Keratinocyte (primary cell): ENCODE data around the gene LAMA2. TPM values are rescaled to one million over a fixed set of nuclear protein-coding genes. Genes with fewer than 3 reads are reported as not detected.

Source experiments
- DNase-seq: peaks from one replicate; pipeline ENCODE4 v3.0.0-alpha.2; 2011; ENCODE audit warnings: low read depth, missing footprints, low spot score
- FAIRE-seq: peaks from 2 replicates; lab custom pipeline; 2011; peaks lifted over from hg19 to GRCh38; lab: Jason Lieb, UNC
- H2AFZ ChIP-seq: 2 replicates; pipeline ENCODE4 v1.6.0; 2012; ENCODE audit warnings: low read length, control low read depth, inconsistent platforms; ENCODE audit not compliant: control insufficient read depth
- H3K27ac ChIP-seq: 2 replicates; pipeline ENCODE4 v1.5.1; 2011; ENCODE audit warnings: low read length; ENCODE audit not compliant: control insufficient read depth, insufficient read depth
- H3K27me3 ChIP-seq: 3 replicates; pipeline ENCODE4 v1.6.0; 2011; ENCODE audit warnings: low read length; ENCODE audit not compliant: control insufficient read depth, insufficient read depth; ENCODE audit errors: extremely low read depth
- H3K36me3 ChIP-seq, 2 experiments: 2 replicates in 1 of 2; 3 replicates in 1 of 2; pipeline ENCODE4 v1.5.1; 2011; ENCODE audit warnings: low read length in 2 of 2, mild to moderate bottlenecking in 1 of 2; ENCODE audit not compliant: control insufficient read depth in 2 of 2, insufficient read depth in 2 of 2; ENCODE audit errors: extremely low read depth in 1 of 2
- H3K4me1 ChIP-seq: 3 replicates; pipeline ENCODE4 v1.5.1; 2011; ENCODE audit warnings: low read length; ENCODE audit not compliant: control insufficient read depth, insufficient read depth; ENCODE audit errors: extremely low read depth
- H3K4me2 ChIP-seq: 3 replicates; pipeline ENCODE4 v1.6.0; 2011; ENCODE audit warnings: low read depth, low read length; ENCODE audit not compliant: control insufficient read depth, insufficient read depth; ENCODE audit errors: extremely low read depth
- H3K4me3 ChIP-seq, 3 experiments: fragments of 200-600 bp in 1 of 3; sonication (generic) in 1 of 3; 2 replicates in 2 of 3; 3 replicates in 1 of 3; pipeline ENCODE4 v1.5.1; 2011 to 2016; ENCODE audit warnings: low read length in 3 of 3, mild to moderate bottlenecking in 3 of 3, control low read depth in 2 of 3, inconsistent platforms in 1 of 3, low read depth in 1 of 3, mixed read lengths in 1 of 3, mixed run types in 1 of 3, moderate library complexity in 1 of 3; ENCODE audit not compliant: control insufficient read depth in 2 of 3, insufficient read depth in 2 of 3; ENCODE audit errors: extremely low read depth in 1 of 3
- H3K79me2 ChIP-seq: 2 replicates; pipeline ENCODE4 v1.6.0; 2012; ENCODE audit warnings: low read length; ENCODE audit not compliant: control insufficient read depth, insufficient read depth
- H3K9ac ChIP-seq: 3 replicates; pipeline ENCODE4 v1.6.0; 2011; ENCODE audit warnings: low read length; ENCODE audit not compliant: control insufficient read depth, insufficient read depth; ENCODE audit errors: extremely low read depth
- H3K9me1 ChIP-seq: 3 replicates; pipeline ENCODE4 v1.6.0; 2011; ENCODE audit warnings: low read length; ENCODE audit not compliant: control insufficient read depth, insufficient read depth; ENCODE audit errors: extremely low read depth
- H3K9me3 ChIP-seq: 2 replicates; pipeline ENCODE4 v1.5.1; 2012; ENCODE audit warnings: low read depth, low read length; ENCODE audit not compliant: control insufficient read depth
- H4K20me1 ChIP-seq: 3 replicates; pipeline ENCODE4 v1.6.0; 2011; ENCODE audit warnings: low read length; ENCODE audit not compliant: control insufficient read depth, insufficient read depth; ENCODE audit errors: extremely low read depth
- EZH2 ChIP-seq: IDR thresholded peaks from one replicate; pipeline ENCODE4 v1.6.1; 2012; ENCODE audit warnings: inconsistent platforms, mild to moderate bottlenecking, low read length, moderate library complexity
- dilution Hi-C: fragments of 300-500 bp; cut with MboI; formaldehyde crosslinking; loops from one replicate; pipeline ENCODE4 v1.7.0; 2020; ENCODE audit warnings: low sequenced_read_pairs; ENCODE audit not compliant: extremely low pct_ligation_motif_present
- polyA plus RNA-seq, 5 experiments: library from polyadenylated mRNA; depleted of rRNA in 3 of 5; stranded (reverse) in 3 of 5; stranded (forward) in 1 of 5; unstranded in 1 of 5; fragments of >200 nt; gene quantifications; 1 replicate in 1 of 5; 2 replicates in 3 of 5; 3 replicates in 1 of 5; pipeline versions ENCODE4 v1.2.1 to v1.2.3, GENCODE V29; 2011 to 2012; ENCODE audit warnings: missing spikeins in 2 of 5, low read depth in 1 of 5, low replicate concordance in 1 of 5
- TF ChIP-seq, protein P1 (sequence below), 3 experiments: IDR thresholded peaks in 1 of 3; conservative IDR thresholded peaks in 1 of 3; optimal IDR thresholded peaks in 1 of 3; 2 replicates in 2 of 3; 3 replicates in 1 of 3; pipeline versions ENCODE3 to v1.5.1; 2011; ENCODE audit warnings: low read length in 3 of 3, mild to moderate bottlenecking in 3 of 3, moderate library complexity in 2 of 3, control low read depth in 1 of 3, inconsistent platforms in 1 of 3; ENCODE audit not compliant: insufficient read depth in 2 of 3; ENCODE audit errors: extremely low read depth in 1 of 3

The LAMA2 gene
- polyA plus RNA-seq, 1 donor (not counting 4 experiments of a cell fraction or from before 2014, with no cell fraction given): 1.4 TPM

DNA sequence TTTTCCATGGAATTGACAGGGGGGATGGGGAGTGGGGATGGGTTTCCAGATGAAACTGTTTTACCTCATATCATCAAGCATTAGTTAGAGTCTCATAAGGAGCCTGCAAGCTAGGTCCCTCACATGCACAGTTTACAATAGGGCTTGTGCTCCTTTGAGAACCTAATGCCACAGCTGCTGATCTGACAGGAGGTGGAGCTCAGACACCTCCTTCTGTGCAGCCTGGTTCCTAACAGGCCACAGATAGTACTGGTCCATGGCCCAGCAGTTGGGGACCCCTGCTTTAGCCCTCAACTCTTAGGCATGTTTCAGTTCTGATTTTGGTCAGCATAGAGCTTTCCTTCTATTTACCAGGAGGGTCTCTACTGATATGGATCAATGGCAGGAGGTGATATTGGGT, 251.6 kb downstream of the LAMA2 start:
- Histone ChIP-seq H3K9ac (no peak overlapping the region), H3K9me3 (no peaks in the 10 kb centered on the region), H3K27ac (no peak overlapping the region), H3K4me2 (no peak overlapping the region), H3K4me1 (no peaks in the 10 kb centered on the region), H4K20me1 (no peaks in the 10 kb centered on the region), H2AFZ (no peak overlapping the region), H3K4me3 (no peak overlapping the region), H3K79me2 (no peaks in the 10 kb centered on the region), H3K36me3 (no peaks in the 10 kb centered on the region), H3K27me3 (no peaks in the 10 kb centered on the region), H3K9me1 (no peaks in the 10 kb centered on the region)
- dilution Hi-C loops: no loop called here
- TF ChIP-seq EZH2: no peak
- TF ChIP-seq, protein P1, sequence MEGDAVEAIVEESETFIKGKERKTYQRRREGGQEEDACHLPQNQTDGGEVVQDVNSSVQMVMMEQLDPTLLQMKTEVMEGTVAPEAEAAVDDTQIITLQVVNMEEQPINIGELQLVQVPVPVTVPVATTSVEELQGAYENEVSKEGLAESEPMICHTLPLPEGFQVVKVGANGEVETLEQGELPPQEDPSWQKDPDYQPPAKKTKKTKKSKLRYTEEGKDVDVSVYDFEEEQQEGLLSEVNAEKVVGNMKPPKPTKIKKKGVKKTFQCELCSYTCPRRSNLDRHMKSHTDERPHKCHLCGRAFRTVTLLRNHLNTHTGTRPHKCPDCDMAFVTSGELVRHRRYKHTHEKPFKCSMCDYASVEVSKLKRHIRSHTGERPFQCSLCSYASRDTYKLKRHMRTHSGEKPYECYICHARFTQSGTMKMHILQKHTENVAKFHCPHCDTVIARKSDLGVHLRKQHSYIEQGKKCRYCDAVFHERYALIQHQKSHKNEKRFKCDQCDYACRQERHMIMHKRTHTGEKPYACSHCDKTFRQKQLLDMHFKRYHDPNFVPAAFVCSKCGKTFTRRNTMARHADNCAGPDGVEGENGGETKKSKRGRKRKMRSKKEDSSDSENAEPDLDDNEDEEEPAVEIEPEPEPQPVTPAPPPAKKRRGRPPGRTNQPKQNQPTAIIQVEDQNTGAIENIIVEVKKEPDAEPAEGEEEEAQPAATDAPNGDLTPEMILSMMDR (optimal IDR thresholded peaks at IDR 0.05 in 1 of 3, IDR thresholded peaks at IDR 0.05 in 1 of 3, conservative IDR thresholded peaks at IDR 0.05 in 1 of 3; ENCODE audit: extremely low read depth in 1 of 3, insufficient read depth in 2 of 3, low read length in 3 of 3): peak in 1 of 3 experiments; percentile 50
- FAIRE-seq (no peak), DNase-seq (no peak)

DNA sequence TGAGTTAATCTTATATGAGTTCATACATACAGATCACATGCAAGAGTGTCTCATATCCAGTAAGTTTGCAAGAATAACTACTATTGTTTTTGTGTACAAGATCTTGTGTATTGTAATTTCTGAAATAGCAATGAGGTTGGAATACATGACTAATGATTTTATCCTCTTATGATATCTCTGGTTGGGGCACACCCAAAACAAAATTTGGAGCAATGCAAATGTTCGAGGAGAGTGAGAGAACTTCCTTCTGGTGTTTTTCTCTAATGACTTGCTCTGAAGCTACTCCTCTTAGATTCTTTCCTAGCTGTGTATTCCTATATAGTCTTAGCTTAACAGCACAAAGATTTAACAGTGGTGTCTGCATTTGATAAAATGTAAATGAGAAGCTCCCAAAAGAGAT, 252.5 kb downstream of the LAMA2 start:
- DNase-seq: no peak
- dilution Hi-C loops: no loop called here
- Histone ChIP-seq H3K4me1 (no peaks in the 10 kb centered on the region), H4K20me1 (no peaks in the 10 kb centered on the region), H3K27ac (no peak overlapping the region), H3K4me2 (no peak overlapping the region), H3K79me2 (no peaks in the 10 kb centered on the region), H3K27me3 (no peaks in the 10 kb centered on the region), H3K4me3 (no peak overlapping the region), H3K36me3 (no peaks in the 10 kb centered on the region), H3K9me3 (no peaks in the 10 kb centered on the region), H3K9ac (no peak overlapping the region), H2AFZ (no peak overlapping the region), H3K9me1 (no peaks in the 10 kb centered on the region)
- FAIRE-seq: no peak
- no peak for TF ChIP-seq EZH2
- TF ChIP-seq, protein P1 (optimal IDR thresholded peaks at IDR 0.05 in 1 of 3, IDR thresholded peaks at IDR 0.05 in 1 of 3, conservative IDR thresholded peaks at IDR 0.05 in 1 of 3; ENCODE audit: extremely low read depth in 1 of 3, insufficient read depth in 2 of 3, low read length in 3 of 3): no peak
